ENCODE data around the gene SAG. TPM values are rescaled to one million over a fixed set of nuclear protein-coding genes. Genes with fewer than 3 reads are reported as not detected.

Gene SAG
- total and polyA plus RNA-seq, 4 donors = not detected

DNA sequence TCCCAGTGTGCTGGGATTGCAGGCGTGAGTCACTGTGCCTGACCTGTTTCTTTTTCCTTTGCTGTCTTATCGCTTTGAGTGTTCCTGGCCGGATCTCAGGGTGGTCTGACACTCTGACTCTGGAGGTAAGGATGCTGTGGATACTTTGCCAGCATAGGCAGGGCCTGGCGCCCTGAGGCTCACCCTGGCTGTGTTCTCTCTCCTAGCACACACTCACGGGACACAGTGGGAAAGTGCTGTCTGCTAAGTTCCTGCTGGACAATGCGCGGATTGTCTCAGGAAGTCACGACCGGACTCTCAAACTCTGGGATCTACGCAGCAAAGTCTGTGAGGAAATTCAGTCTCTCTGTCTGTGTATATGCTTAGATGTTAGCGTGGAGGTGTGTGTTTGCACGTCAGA is 18.0 kb upstream of the SAG start:
- no peaks in the 10 kb centered on the region for H3K9me3 ChIP-seq (ENCODE audit: control insufficient read depth in 4 of 4, low read length in 3 of 4)
- no peak for DNase-seq (ENCODE audit: low spot score)
- no peaks in the 10 kb centered on the region for H3K4me1 ChIP-seq (ENCODE audit: control insufficient read depth in 4 of 4, insufficient read depth in 4 of 4, low read length in 3 of 4)
- no peak overlapping the region for H3K27ac ChIP-seq (ENCODE audit: low read depth in 1 of 2, low read length in 2 of 2)
- 93% methylated on average over 12 of the region's 12 CpGs for WGBS
- peaks cover 20 to 87% (median 75%) of the 10 kb centered on the region in 4 donors for H3K36me3 ChIP-seq (ENCODE audit: control insufficient read depth in 4 of 4, insufficient read depth in 3 of 4, low read depth in 1 of 4, low read length in 3 of 4)
- no peak for TF ChIP-seq NR2F2 (IDR thresholded peaks at IDR 0.05)
- TF ChIP-seq FOXA1 (IDR thresholded peaks at IDR 0.05) = no peak
- TF ChIP-seq RXRA (IDR thresholded peaks at IDR 0.05) = no peak
- TF ChIP-seq, protein P1, sequence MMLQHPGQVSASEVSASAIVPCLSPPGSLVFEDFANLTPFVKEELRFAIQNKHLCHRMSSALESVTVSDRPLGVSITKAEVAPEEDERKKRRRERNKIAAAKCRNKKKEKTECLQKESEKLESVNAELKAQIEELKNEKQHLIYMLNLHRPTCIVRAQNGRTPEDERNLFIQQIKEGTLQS (IDR thresholded peaks at IDR 0.05) = no peak
- TF ChIP-seq, protein P2, sequence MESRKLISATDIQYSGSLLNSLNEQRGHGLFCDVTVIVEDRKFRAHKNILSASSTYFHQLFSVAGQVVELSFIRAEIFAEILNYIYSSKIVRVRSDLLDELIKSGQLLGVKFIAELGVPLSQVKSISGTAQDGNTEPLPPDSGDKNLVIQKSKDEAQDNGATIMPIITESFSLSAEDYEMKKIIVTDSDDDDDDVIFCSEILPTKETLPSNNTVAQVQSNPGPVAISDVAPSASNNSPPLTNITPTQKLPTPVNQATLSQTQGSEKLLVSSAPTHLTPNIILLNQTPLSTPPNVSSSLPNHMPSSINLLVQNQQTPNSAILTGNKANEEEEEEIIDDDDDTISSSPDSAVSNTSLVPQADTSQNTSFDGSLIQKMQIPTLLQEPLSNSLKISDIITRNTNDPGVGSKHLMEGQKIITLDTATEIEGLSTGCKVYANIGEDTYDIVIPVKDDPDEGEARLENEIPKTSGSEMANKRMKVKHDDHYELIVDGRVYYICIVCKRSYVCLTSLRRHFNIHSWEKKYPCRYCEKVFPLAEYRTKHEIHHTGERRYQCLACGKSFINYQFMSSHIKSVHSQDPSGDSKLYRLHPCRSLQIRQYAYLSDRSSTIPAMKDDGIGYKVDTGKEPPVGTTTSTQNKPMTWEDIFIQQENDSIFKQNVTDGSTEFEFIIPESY (IDR thresholded peaks at IDR 0.05) = no peak
- TF ChIP-seq HNF4G (IDR thresholded peaks at IDR 0.05) = no peak
- no peak for TF ChIP-seq FOXA2 (IDR thresholded peaks at IDR 0.05)
- TF ChIP-seq HNF4A (conservative IDR thresholded peaks at IDR 0.05) = no peak
- no peak for TF ChIP-seq TAF1 (conservative IDR thresholded peaks at IDR 0.05)
- TF ChIP-seq RAD21 (IDR thresholded peaks at IDR 0.05) = no peak
- TF ChIP-seq YY1 (IDR thresholded peaks at IDR 0.05) = no peak
- no peak for TF ChIP-seq EGR1 (IDR thresholded peaks at IDR 0.05; ENCODE audit: low read depth in 2 of 2)
- no peak for TF ChIP-seq GABPA (IDR thresholded peaks at IDR 0.05 in 1 of 2, conservative IDR thresholded peaks at IDR 0.05 in 1 of 2)
- no peak for TF ChIP-seq JUND (IDR thresholded peaks at IDR 0.05)
- TF ChIP-seq, protein P3, sequence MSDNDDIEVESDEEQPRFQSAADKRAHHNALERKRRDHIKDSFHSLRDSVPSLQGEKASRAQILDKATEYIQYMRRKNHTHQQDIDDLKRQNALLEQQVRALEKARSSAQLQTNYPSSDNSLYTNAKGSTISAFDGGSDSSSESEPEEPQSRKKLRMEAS (IDR thresholded peaks at IDR 0.05) = no peak
- TF ChIP-seq, protein P4, sequence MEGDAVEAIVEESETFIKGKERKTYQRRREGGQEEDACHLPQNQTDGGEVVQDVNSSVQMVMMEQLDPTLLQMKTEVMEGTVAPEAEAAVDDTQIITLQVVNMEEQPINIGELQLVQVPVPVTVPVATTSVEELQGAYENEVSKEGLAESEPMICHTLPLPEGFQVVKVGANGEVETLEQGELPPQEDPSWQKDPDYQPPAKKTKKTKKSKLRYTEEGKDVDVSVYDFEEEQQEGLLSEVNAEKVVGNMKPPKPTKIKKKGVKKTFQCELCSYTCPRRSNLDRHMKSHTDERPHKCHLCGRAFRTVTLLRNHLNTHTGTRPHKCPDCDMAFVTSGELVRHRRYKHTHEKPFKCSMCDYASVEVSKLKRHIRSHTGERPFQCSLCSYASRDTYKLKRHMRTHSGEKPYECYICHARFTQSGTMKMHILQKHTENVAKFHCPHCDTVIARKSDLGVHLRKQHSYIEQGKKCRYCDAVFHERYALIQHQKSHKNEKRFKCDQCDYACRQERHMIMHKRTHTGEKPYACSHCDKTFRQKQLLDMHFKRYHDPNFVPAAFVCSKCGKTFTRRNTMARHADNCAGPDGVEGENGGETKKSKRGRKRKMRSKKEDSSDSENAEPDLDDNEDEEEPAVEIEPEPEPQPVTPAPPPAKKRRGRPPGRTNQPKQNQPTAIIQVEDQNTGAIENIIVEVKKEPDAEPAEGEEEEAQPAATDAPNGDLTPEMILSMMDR (IDR thresholded peaks at IDR 0.05; ENCODE audit: low read depth, low read length, missing input control) = no peak
- TF ChIP-seq, protein P5, sequence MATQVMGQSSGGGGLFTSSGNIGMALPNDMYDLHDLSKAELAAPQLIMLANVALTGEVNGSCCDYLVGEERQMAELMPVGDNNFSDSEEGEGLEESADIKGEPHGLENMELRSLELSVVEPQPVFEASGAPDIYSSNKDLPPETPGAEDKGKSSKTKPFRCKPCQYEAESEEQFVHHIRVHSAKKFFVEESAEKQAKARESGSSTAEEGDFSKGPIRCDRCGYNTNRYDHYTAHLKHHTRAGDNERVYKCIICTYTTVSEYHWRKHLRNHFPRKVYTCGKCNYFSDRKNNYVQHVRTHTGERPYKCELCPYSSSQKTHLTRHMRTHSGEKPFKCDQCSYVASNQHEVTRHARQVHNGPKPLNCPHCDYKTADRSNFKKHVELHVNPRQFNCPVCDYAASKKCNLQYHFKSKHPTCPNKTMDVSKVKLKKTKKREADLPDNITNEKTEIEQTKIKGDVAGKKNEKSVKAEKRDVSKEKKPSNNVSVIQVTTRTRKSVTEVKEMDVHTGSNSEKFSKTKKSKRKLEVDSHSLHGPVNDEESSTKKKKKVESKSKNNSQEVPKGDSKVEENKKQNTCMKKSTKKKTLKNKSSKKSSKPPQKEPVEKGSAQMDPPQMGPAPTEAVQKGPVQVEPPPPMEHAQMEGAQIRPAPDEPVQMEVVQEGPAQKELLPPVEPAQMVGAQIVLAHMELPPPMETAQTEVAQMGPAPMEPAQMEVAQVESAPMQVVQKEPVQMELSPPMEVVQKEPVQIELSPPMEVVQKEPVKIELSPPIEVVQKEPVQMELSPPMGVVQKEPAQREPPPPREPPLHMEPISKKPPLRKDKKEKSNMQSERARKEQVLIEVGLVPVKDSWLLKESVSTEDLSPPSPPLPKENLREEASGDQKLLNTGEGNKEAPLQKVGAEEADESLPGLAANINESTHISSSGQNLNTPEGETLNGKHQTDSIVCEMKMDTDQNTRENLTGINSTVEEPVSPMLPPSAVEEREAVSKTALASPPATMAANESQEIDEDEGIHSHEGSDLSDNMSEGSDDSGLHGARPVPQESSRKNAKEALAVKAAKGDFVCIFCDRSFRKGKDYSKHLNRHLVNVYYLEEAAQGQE (IDR thresholded peaks at IDR 0.05) = no peak
- no peak overlapping the region for H3K9ac ChIP-seq (ENCODE audit: low read depth in 1 of 2, low read length in 2 of 2)
- H3K4me3 ChIP-seq (ENCODE audit: low read depth in 1 of 3, low read length in 3 of 3) = no peak overlapping the region
- H3K27me3 ChIP-seq (ENCODE audit: control insufficient read depth in 4 of 4, insufficient read depth in 4 of 4, low read length in 3 of 4) = no peaks in the 10 kb centered on the region

Measured in liver (tissue), 9 donors.